HEK293 (cell line): ENCODE measurements around the gene MAML3.

ENCODE experiments used
- CTCF ChIA-PET: fragments of 350-600 bp; formaldehyde crosslinking; extraction: SDS; loops from one replicate; lab custom pipeline; 2021; ENCODE audit warnings: antibody characterized with exemption; lab: Yijun Ruan, JAX
- POLR2A ChIA-PET: fragments of 300-600 bp; formaldehyde crosslinking; extraction: SDS; loops from one replicate; lab custom pipeline; 2020; ENCODE audit warnings: antibody characterized with exemption, inconsistent platforms; lab: Yijun Ruan, JAX
- H3K27ac ChIP-seq: fragments of 200-500 bp; sonication (Bioruptor generic); 2 replicates; pipeline ENCODE4 v1.5.1; 2014; ENCODE audit warnings: low read depth, low read length, control low read depth, inconsistent platforms; ENCODE audit errors: extremely low read depth
- H3K36me3 ChIP-seq, 2 experiments: fragments of 200-500 bp in 1 of 2; sonication (Bioruptor generic) in 1 of 2; 1 replicate in 1 of 2; 2 replicates in 1 of 2; pipeline ENCODE4 v1.5.1; 2014 to 2017; ENCODE audit warnings: inconsistent platforms in 2 of 2, low read length in 2 of 2; ENCODE audit not compliant: control insufficient read depth in 2 of 2, insufficient read depth in 1 of 2
- H3K4me1 ChIP-seq: fragments of 200-500 bp; sonication (Bioruptor generic); 2 replicates; pipeline ENCODE4 v1.5.1; 2014; ENCODE audit warnings: mild to moderate bottlenecking, low read length, inconsistent platforms; ENCODE audit not compliant: control insufficient read depth, insufficient read depth
- H3K4me3 ChIP-seq: 2 replicates; pipeline ENCODE4 v1.5.1; 2011; ENCODE audit warnings: low read depth, mild to moderate bottlenecking, control low read depth, low read length, moderate library complexity
- H3K9me3 ChIP-seq: fragments of 200-500 bp; sonication (Bioruptor generic); 2 replicates; pipeline ENCODE4 v1.5.1; 2014; ENCODE audit warnings: low read depth, low read length, inconsistent platforms; ENCODE audit not compliant: control insufficient read depth, insufficient read depth
- BCL11A ChIP-seq: fragments of 450-650 bp; formaldehyde crosslinking; IDR thresholded peaks from 2 replicates; pipeline ENCODE4 v1.5.1; 2016; ENCODE audit warnings: low read depth, missing biosample characterization, missing genetic modification characterization
- CTCF ChIP-seq: fragments of 450-650 bp; formaldehyde crosslinking; IDR thresholded peaks from 2 replicates; pipeline ENCODE4 v1.5.1; 2016; ENCODE audit warnings: missing biosample characterization, missing genetic modification characterization
- FEZF1 ChIP-seq: fragments of 450-650 bp; formaldehyde crosslinking; IDR thresholded peaks from 2 replicates; pipeline ENCODE4 v1.5.1; 2016; ENCODE audit warnings: missing biosample characterization, missing genetic modification characterization
- GLI2 ChIP-seq: fragments of 450-650 bp; formaldehyde crosslinking; IDR thresholded peaks from 2 replicates; pipeline ENCODE4; 2017; ENCODE audit warnings: missing biosample characterization, missing genetic modification characterization, low read depth, borderline replicate concordance
- INSM2 ChIP-seq: fragments of 450-650 bp; formaldehyde crosslinking; IDR thresholded peaks from 2 replicates; pipeline ENCODE4 v1.5.1; 2016; ENCODE audit warnings: missing biosample characterization, missing genetic modification characterization
- KLF8 ChIP-seq: fragments of 450-650 bp; formaldehyde crosslinking; IDR thresholded peaks from 2 replicates; pipeline ENCODE4 v1.5.1; 2016; ENCODE audit warnings: missing biosample characterization, missing genetic modification characterization
- KLF9 ChIP-seq: fragments of 450-650 bp; formaldehyde crosslinking; IDR thresholded peaks from 2 replicates; pipeline ENCODE4 v1.5.1; 2016; ENCODE audit warnings: missing biosample characterization, missing genetic modification characterization, low read depth
- OVOL3 ChIP-seq: fragments of 450-650 bp; formaldehyde crosslinking; IDR thresholded peaks from 2 replicates; pipeline ENCODE4 v1.5.1; 2016; ENCODE audit warnings: missing biosample characterization, missing genetic modification characterization
- SCRT2 ChIP-seq: fragments of 450-650 bp; formaldehyde crosslinking; IDR thresholded peaks from 2 replicates; pipeline ENCODE4 v1.5.1; 2016; ENCODE audit warnings: missing biosample characterization, missing genetic modification characterization
- ZBTB1 ChIP-seq: fragments of 450-650 bp; formaldehyde crosslinking; IDR thresholded peaks from 2 replicates; pipeline ENCODE4 v1.5.1; 2016; ENCODE audit warnings: missing biosample characterization, missing genetic modification characterization
- ZBTB44 ChIP-seq: fragments of 450-650 bp; IDR thresholded peaks from 2 replicates; pipeline ENCODE4 v1.5.1; 2018; ENCODE audit warnings: missing biosample characterization, mild to moderate bottlenecking, missing genetic modification characterization
- ZFHX2 ChIP-seq: fragments of 450-650 bp; formaldehyde crosslinking; conservative IDR thresholded peaks from 2 replicates; pipeline ENCODE4 v1.5.1; 2016; ENCODE audit warnings: missing biosample characterization, missing genetic modification characterization
- ZNF10 ChIP-seq: fragments of 450-650 bp; formaldehyde crosslinking; IDR thresholded peaks from 2 replicates; pipeline ENCODE4 v1.5.1; 2017; ENCODE audit warnings: missing biosample characterization, missing genetic modification characterization
- ZNF184 ChIP-seq: fragments of 450-650 bp; IDR thresholded peaks from 2 replicates; pipeline ENCODE4 v1.5.1; 2018; ENCODE audit warnings: missing biosample characterization, mild to moderate bottlenecking, missing genetic modification characterization
- ZNF221 ChIP-seq: fragments of 450-650 bp; formaldehyde crosslinking; IDR thresholded peaks from 2 replicates; pipeline ENCODE4 v1.5.1; 2017; ENCODE audit warnings: missing biosample characterization, missing genetic modification characterization, borderline replicate concordance
- ZNF23 ChIP-seq: fragments of 450-650 bp; formaldehyde crosslinking; IDR thresholded peaks from 2 replicates; pipeline ENCODE4 v1.5.1; 2016; ENCODE audit warnings: missing biosample characterization, missing genetic modification characterization, borderline replicate concordance
- ZNF24 ChIP-seq: fragments of 450-650 bp; formaldehyde crosslinking; IDR thresholded peaks from 2 replicates; pipeline ENCODE4 v1.5.1; 2016; ENCODE audit warnings: missing biosample characterization, missing genetic modification characterization
- ZNF248 ChIP-seq: fragments of 450-650 bp; formaldehyde crosslinking; IDR thresholded peaks from 2 replicates; pipeline ENCODE4 v1.5.1; 2017; ENCODE audit warnings: missing biosample characterization, missing genetic modification characterization
- ZNF266 ChIP-seq: fragments of 450-650 bp; formaldehyde crosslinking; IDR thresholded peaks from 2 replicates; pipeline ENCODE4 v1.5.1; 2016; ENCODE audit warnings: missing biosample characterization, missing genetic modification characterization, low read depth
- ZNF366 ChIP-seq: fragments of 450-650 bp; formaldehyde crosslinking; conservative IDR thresholded peaks from 2 replicates; pipeline ENCODE4 v1.5.1; 2016; ENCODE audit warnings: missing biosample characterization, missing genetic modification characterization
- ZNF391 ChIP-seq: fragments of 450-650 bp; formaldehyde crosslinking; IDR thresholded peaks from 2 replicates; pipeline ENCODE4 v1.5.1; 2016; ENCODE audit warnings: low read depth, missing biosample characterization, missing genetic modification characterization, borderline replicate concordance
- ZNF549 ChIP-seq: fragments of 450-650 bp; IDR thresholded peaks from 2 replicates; pipeline ENCODE4 v1.5.1; 2018; ENCODE audit warnings: missing biosample characterization, missing genetic modification characterization, mild to moderate bottlenecking, inconsistent platforms, moderate library complexity
- ZNF555 ChIP-seq: fragments of 450-650 bp; formaldehyde crosslinking; conservative IDR thresholded peaks from 2 replicates; pipeline ENCODE4 v1.5.1; 2017; ENCODE audit warnings: missing biosample characterization, mild to moderate bottlenecking, missing genetic modification characterization, inconsistent platforms
- ZNF600 ChIP-seq: fragments of 450-650 bp; formaldehyde crosslinking; IDR thresholded peaks from 2 replicates; pipeline ENCODE4 v1.5.1; 2016; ENCODE audit warnings: missing biosample characterization, missing genetic modification characterization
- ZNF76 ChIP-seq: fragments of 450-650 bp; formaldehyde crosslinking; IDR thresholded peaks from 2 replicates; pipeline ENCODE4; 2016; ENCODE audit warnings: low read depth, missing biosample characterization, missing genetic modification characterization, borderline replicate concordance
- ZNF785 ChIP-seq: fragments of 450-650 bp; formaldehyde crosslinking; IDR thresholded peaks from 2 replicates; pipeline ENCODE4 v1.5.1; 2016; ENCODE audit warnings: missing biosample characterization, missing genetic modification characterization
- ZNF837 ChIP-seq: fragments of 450-650 bp; formaldehyde crosslinking; IDR thresholded peaks from 2 replicates; pipeline ENCODE4 v1.5.1; 2016; ENCODE audit warnings: missing biosample characterization, missing genetic modification characterization
- ZSCAN23 ChIP-seq: fragments of 450-650 bp; formaldehyde crosslinking; IDR thresholded peaks from 2 replicates; pipeline ENCODE4 v1.5.1; 2016; ENCODE audit warnings: missing biosample characterization, missing genetic modification characterization
- TF ChIP-seq, protein P1 (sequence below): fragments of 450-650 bp; formaldehyde crosslinking; IDR thresholded peaks from 2 replicates; pipeline ENCODE4 v1.5.1; 2017; ENCODE audit warnings: missing biosample characterization, missing genetic modification characterization
- TF ChIP-seq, protein P2 (sequence below): fragments of 450-650 bp; formaldehyde crosslinking; IDR thresholded peaks from 2 replicates; pipeline ENCODE4 v1.5.1; 2016; ENCODE audit warnings: missing biosample characterization, missing genetic modification characterization

MAML3 gene

GRCh38 chr4:139903845-139904244 is 250.1 kb downstream of the MAML3 start:
- no peak overlapping the region for H3K27ac ChIP-seq
- ChIA-PET CTCF (no interaction called here), POLR2A (no interaction called here)
- no peaks in the 10 kb centered on the region for H3K9me3 ChIP-seq
- no peaks in the 10 kb centered on the region for H3K4me1 ChIP-seq
- no peak overlapping the region for H3K4me3 ChIP-seq
- no peaks in the 10 kb centered on the region for H3K36me3 ChIP-seq
- no peak for TF ChIP-seq ZNF76 (tag by site-specific recombination)
- TF ChIP-seq ZNF600 (tag by site-specific recombination): no peak
- TF ChIP-seq ZNF785 (tag by site-specific recombination): no peak
- TF ChIP-seq FEZF1: peak; percentile 10; the same call in 1 of the 2 replicates
- peak; percentile 65; the same call in 1 of the 2 replicates for TF ChIP-seq ZNF184 (tag by site-specific recombination)
- peak; percentile 52; the same call in 1 of the 2 replicates for TF ChIP-seq SCRT2 (tag by site-specific recombination)
- TF ChIP-seq INSM2 (tag by site-specific recombination): no peak
- TF ChIP-seq, protein P1, sequence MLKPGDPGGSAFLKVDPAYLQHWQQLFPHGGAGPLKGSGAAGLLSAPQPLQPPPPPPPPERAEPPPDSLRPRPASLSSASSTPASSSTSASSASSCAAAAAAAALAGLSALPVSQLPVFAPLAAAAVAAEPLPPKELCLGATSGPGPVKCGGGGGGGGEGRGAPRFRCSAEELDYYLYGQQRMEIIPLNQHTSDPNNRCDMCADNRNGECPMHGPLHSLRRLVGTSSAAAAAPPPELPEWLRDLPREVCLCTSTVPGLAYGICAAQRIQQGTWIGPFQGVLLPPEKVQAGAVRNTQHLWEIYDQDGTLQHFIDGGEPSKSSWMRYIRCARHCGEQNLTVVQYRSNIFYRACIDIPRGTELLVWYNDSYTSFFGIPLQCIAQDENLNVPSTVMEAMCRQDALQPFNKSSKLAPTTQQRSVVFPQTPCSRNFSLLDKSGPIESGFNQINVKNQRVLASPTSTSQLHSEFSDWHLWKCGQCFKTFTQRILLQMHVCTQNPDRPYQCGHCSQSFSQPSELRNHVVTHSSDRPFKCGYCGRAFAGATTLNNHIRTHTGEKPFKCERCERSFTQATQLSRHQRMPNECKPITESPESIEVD: no peak
- TF ChIP-seq ZBTB1 (tag by site-specific recombination): no peak
- no peak for TF ChIP-seq ZNF391 (tag by site-specific recombination)
- TF ChIP-seq ZSCAN23: no peak
- TF ChIP-seq ZNF837 (tag by site-specific recombination): no peak
- TF ChIP-seq, protein P2, sequence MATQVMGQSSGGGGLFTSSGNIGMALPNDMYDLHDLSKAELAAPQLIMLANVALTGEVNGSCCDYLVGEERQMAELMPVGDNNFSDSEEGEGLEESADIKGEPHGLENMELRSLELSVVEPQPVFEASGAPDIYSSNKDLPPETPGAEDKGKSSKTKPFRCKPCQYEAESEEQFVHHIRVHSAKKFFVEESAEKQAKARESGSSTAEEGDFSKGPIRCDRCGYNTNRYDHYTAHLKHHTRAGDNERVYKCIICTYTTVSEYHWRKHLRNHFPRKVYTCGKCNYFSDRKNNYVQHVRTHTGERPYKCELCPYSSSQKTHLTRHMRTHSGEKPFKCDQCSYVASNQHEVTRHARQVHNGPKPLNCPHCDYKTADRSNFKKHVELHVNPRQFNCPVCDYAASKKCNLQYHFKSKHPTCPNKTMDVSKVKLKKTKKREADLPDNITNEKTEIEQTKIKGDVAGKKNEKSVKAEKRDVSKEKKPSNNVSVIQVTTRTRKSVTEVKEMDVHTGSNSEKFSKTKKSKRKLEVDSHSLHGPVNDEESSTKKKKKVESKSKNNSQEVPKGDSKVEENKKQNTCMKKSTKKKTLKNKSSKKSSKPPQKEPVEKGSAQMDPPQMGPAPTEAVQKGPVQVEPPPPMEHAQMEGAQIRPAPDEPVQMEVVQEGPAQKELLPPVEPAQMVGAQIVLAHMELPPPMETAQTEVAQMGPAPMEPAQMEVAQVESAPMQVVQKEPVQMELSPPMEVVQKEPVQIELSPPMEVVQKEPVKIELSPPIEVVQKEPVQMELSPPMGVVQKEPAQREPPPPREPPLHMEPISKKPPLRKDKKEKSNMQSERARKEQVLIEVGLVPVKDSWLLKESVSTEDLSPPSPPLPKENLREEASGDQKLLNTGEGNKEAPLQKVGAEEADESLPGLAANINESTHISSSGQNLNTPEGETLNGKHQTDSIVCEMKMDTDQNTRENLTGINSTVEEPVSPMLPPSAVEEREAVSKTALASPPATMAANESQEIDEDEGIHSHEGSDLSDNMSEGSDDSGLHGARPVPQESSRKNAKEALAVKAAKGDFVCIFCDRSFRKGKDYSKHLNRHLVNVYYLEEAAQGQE (tag by site-specific recombination): no peak
- TF ChIP-seq ZNF266: no peak
- TF ChIP-seq ZNF366: peak; percentile 82
- no peak for TF ChIP-seq OVOL3 (tag by site-specific recombination)
- no peak for TF ChIP-seq ZBTB44 (tag by site-specific recombination)
- no peak for TF ChIP-seq ZNF221
- TF ChIP-seq GLI2 (tag by site-specific recombination): no peak
- no peak for TF ChIP-seq ZNF248 (tag by site-specific recombination)
- TF ChIP-seq BCL11A: no peak
- TF ChIP-seq CTCF: no peak
- no peak for TF ChIP-seq ZFHX2 (tag by site-specific recombination)
- TF ChIP-seq KLF9 (tag by site-specific recombination): no peak
- no peak for TF ChIP-seq ZNF549 (tag by site-specific recombination)
- no peak for TF ChIP-seq ZNF555 (tag by site-specific recombination)
- TF ChIP-seq ZNF23 (tag by site-specific recombination): no peak
- no peak; the same call in 1 of the 2 replicates for TF ChIP-seq ZNF24 (tag by site-specific recombination)
- peak; percentile 68; the same call in 1 of the 2 replicates for TF ChIP-seq ZNF10
- no peak for TF ChIP-seq KLF8 (tag by site-specific recombination)
